Esophagus muscularis mucosa (tissue), 4 donors: ENCODE results near the gene LHFPL5. TPM values are rescaled to one million over a fixed set of nuclear protein-coding genes. Genes with fewer than 3 reads are reported as not detected.

ENCODE experiments used
- DNase-seq: peaks from one replicate; pipeline ENCODE4 v3.0.0-alpha.2; 2017; ENCODE audit errors: extremely low spot score
- H3K27ac ChIP-seq, 4 donors: fragments of 200-600 bp; sonication (generic); replicated peaks in 1 of 4; 1 replicate in 3 of 4; 2 replicates in 1 of 4; pipeline ENCODE4 v1.5.1; 2016 to 2019; ENCODE audit warnings: mild to moderate bottlenecking in 1 of 4
- H3K27me3 ChIP-seq, 4 donors: fragments of 200-600 bp; sonication (generic); one replicate each; pipeline versions ENCODE4 v1.5.1 to v1.6.0; 2016 to 2019
- H3K36me3 ChIP-seq, 4 donors: fragments of 200-600 bp; sonication (generic); one replicate each; pipeline ENCODE4 v1.5.1; 2016 to 2019
- H3K4me1 ChIP-seq, 4 donors: fragments of 200-600 bp; sonication (generic); one replicate each; pipeline ENCODE4 v1.5.1; 2016 to 2019
- H3K4me3 ChIP-seq, 4 donors: fragments of 200-600 bp; sonication (generic); 1 replicate in 2 of 4; 2 replicates in 2 of 4; pipeline ENCODE4 v1.5.1; 2016 to 2019; ENCODE audit warnings: mild to moderate bottlenecking in 4 of 4, moderate library complexity in 1 of 4
- H3K9me3 ChIP-seq, 4 donors: fragments of 200-600 bp; sonication (generic); 1 replicate in 3 of 4; 2 replicates in 1 of 4; pipeline ENCODE4 v1.5.1; 2016 to 2019
- CTCF ChIP-seq, 3 experiments: fragments of 200-600 bp in 2 of 3; fragments of 450-650 bp in 1 of 3; sonication (generic) in 2 of 3; IDR thresholded peaks; one replicate each; pipeline ENCODE4 v1.5.1; 2017 to 2019; ENCODE audit warnings: antibody characterized with exemption in 3 of 3, mild to moderate bottlenecking in 2 of 3, moderate library complexity in 1 of 3
- EP300 ChIP-seq: sonication (generic); formaldehyde crosslinking; IDR thresholded peaks from one replicate; pipeline ENCODE4 v1.6.1; 2017; ENCODE audit warnings: antibody characterized with exemption
- POLR2A ChIP-seq: fragments of 450-650 bp; IDR thresholded peaks from one replicate; pipeline ENCODE4 v1.6.1; 2017; ENCODE audit warnings: antibody characterized with exemption, moderate library complexity, mild to moderate bottlenecking, low read depth
- POLR2AphosphoS5 ChIP-seq, 2 donors: sonication (generic); formaldehyde crosslinking; IDR thresholded peaks; one replicate each; pipeline ENCODE4 v1.6.1; 2017; ENCODE audit warnings: antibody characterized with exemption in 2 of 2
- WGBS: methylation state at CpG from one replicate; pipeline ENCODE4 v1.1.5; 2018; 5-methylcytosine and 5-hydroxymethylcytosine counted together
- intact Hi-C: fragments of 100-400 bp; cut with DNase I; formaldehyde crosslinking; loops from one replicate; pipeline ENCODE4 v1.15.1; 2023
- total RNA-seq, 4 donors: library from RNA; depleted of rRNA; stranded (reverse); fragments of >200 nt; gene quantifications; one replicate each; pipeline versions ENCODE4 v1.1.0 to v1.2.1, GENCODE V29; 2016

The LHFPL5 gene
- total RNA-seq, 4 donors from 2014 or later: not detected

GRCh38 chr6:35786810-35787209 is 18.3 kb upstream of the LHFPL5 start:
- H3K9me3 ChIP-seq: no peaks in the 10 kb centered on the region
- TF ChIP-seq EP300: no peak
- no peak for TF ChIP-seq POLR2A
- no peak for TF ChIP-seq POLR2AphosphoS5 (IDR thresholded peaks at IDR 0.05)
- no peak for TF ChIP-seq CTCF (IDR thresholded peaks at IDR 0.05)
- H3K27me3 ChIP-seq: peaks cover 0 to 85% (median 20%) of the 10 kb centered on the region in 4 donors
- intact Hi-C loops: loop anchor here (1.0 kb wide), 1 partner anchor 11 kb away; no protein-coding TSS in a partner anchor
- DNase-seq: no peak
- 57% methylated on average over 23 of the region's 25 CpGs for WGBS
- no peaks in the 10 kb centered on the region for H3K36me3 ChIP-seq
- peaks cover 0 to 5% (median 2%) of the 10 kb centered on the region in 4 donors for H3K4me1 ChIP-seq
- H3K27ac ChIP-seq: no peak overlapping the region
- H3K4me3 ChIP-seq: no peak overlapping the region

GRCh38 chr6:35787266-35788218 is 17.6 kb upstream of the LHFPL5 start:
- no peak for TF ChIP-seq CTCF (IDR thresholded peaks at IDR 0.05)
- TF ChIP-seq POLR2AphosphoS5 (IDR thresholded peaks at IDR 0.05): no peak
- TF ChIP-seq POLR2A: no peak
- no peak for TF ChIP-seq EP300
- H3K36me3 ChIP-seq: no peaks in the 10 kb centered on the region
- 86% methylated on average over 13 of the region's 13 CpGs for WGBS
- H3K9me3 ChIP-seq: no peaks in the 10 kb centered on the region
- H3K27ac ChIP-seq: no peak overlapping the region
- H3K4me1 ChIP-seq: peaks cover 0 to 5% (median 2%) of the 10 kb centered on the region in 4 donors
- no peak overlapping the region for H3K4me3 ChIP-seq
- intact Hi-C loops: loop anchor here (1.0 kb wide), 1 partner anchor 11 kb away; no protein-coding TSS in a partner anchor
- DNase-seq: no peak
- peaks cover 0 to 85% (median 20%) of the 10 kb centered on the region in 4 donors for H3K27me3 ChIP-seq

GRCh38 chr6:35788423-35788982 is 16.6 kb upstream of the LHFPL5 start:
- DNase-seq: no peak
- H3K27me3 ChIP-seq: peaks cover 0 to 86% (median 20%) of the 10 kb centered on the region in 4 donors
- intact Hi-C loops: no loop called here

GRCh38 chr6:35790683-35791082 is 14.5 kb upstream of the LHFPL5 start:
- Histone ChIP-seq H3K9me3 (no peaks in the 10 kb centered on the region), H3K4me1 (peaks cover 0 to 5% (median 2%) of the 10 kb centered on the region in 4 donors), H3K27me3 (peaks cover 0 to 73% (median 20%) of the 10 kb centered on the region in 4 donors), H3K4me3 (no peak overlapping the region), H3K27ac (no peak overlapping the region), H3K36me3 (no peaks in the 10 kb centered on the region)
- 78% methylated on average over 5 of the region's 5 CpGs for WGBS
- no peak for DNase-seq
- intact Hi-C loops: no loop called here
- no peak for TF ChIP-seq CTCF (IDR thresholded peaks at IDR 0.05)
- no peak for TF ChIP-seq POLR2AphosphoS5 (IDR thresholded peaks at IDR 0.05)
- no peak for TF ChIP-seq POLR2A
- TF ChIP-seq EP300: no peak

More at GRCh38 chr6:35788423-35788982, 16.6 kb upstream of the LHFPL5 start:
- TF ChIP-seq CTCF (IDR thresholded peaks at IDR 0.05) (no peak), EP300 (no peak), POLR2A (no peak), POLR2AphosphoS5 (IDR thresholded peaks at IDR 0.05) (no peak)
- H3K36me3 ChIP-seq: no peaks in the 10 kb centered on the region
- WGBS: 69% methylated on average over 4 of the region's 4 CpGs
- no peak overlapping the region for H3K4me3 ChIP-seq
- no peaks in the 10 kb centered on the region for H3K9me3 ChIP-seq
- no peak overlapping the region for H3K27ac ChIP-seq
- H3K4me1 ChIP-seq: peaks cover 0 to 5% (median 2%) of the 10 kb centered on the region in 4 donors
